GM23338 (cell line): ENCODE results near the gene GLIS2. TPM values are rescaled to one million over a fixed set of nuclear protein-coding genes. Genes with fewer than 3 reads are reported as not detected.
A peak's percentile ranks its signal among the peaks of the same experiment; 100 is the strongest.

Source experiments
- ATAC-seq: fragments of 200-7000 bp; cut with Tn5 transposase; 3 replicates; pipeline ENCODE4 v1.9.1; 2020
- DNase-seq: peaks from one replicate; pipeline ENCODE4 v3.0.0-alpha.2; 2015; ENCODE audit warnings: low spot score
- H2AFZ ChIP-seq: fragments of 200-600 bp; sonication (generic); 2 replicates; pipeline ENCODE4 v1.8.0; 2016; ENCODE audit warnings: antibody characterized with exemption, mild to moderate bottlenecking, moderate library complexity
- H3F3A ChIP-seq: fragments of 200-600 bp; sonication (generic); replicated peaks from 2 replicates; pipeline ENCODE4 v1.8.0; 2017; ENCODE audit warnings: antibody characterized with exemption, mixed run types, low read depth
- H3K27ac ChIP-seq: fragments of 200-600 bp; sonication (generic); 2 replicates; pipeline ENCODE4 v1.6.1; 2016; ENCODE audit warnings: low read depth
- H3K27me3 ChIP-seq: fragments of 200-600 bp; sonication (generic); 2 replicates; pipeline ENCODE4 v1.8.0; 2016; ENCODE audit warnings: mild to moderate bottlenecking, mixed run types, moderate library complexity; ENCODE audit not compliant: insufficient read depth
- H3K36me3 ChIP-seq: fragments of 200-600 bp; sonication (generic); 2 replicates; pipeline ENCODE4 v1.8.0; 2016; ENCODE audit warnings: mild to moderate bottlenecking; ENCODE audit not compliant: insufficient read depth
- H3K4me1 ChIP-seq: fragments of 200-600 bp; sonication (generic); 2 replicates; pipeline ENCODE4 v1.8.0; 2016; ENCODE audit warnings: mild to moderate bottlenecking, moderate library complexity; ENCODE audit not compliant: insufficient read depth
- H3K4me2 ChIP-seq: fragments of 200-600 bp; sonication (generic); 2 replicates; pipeline ENCODE4 v1.7.1; 2017; ENCODE audit warnings: mixed run types
- H3K4me3 ChIP-seq: fragments of 200-600 bp; sonication (generic); 2 replicates; pipeline ENCODE4 v1.6.1; 2016; ENCODE audit warnings: mixed run types
- H3K79me2 ChIP-seq: fragments of 200-600 bp; sonication (generic); replicated peaks from 2 replicates; pipeline ENCODE4 v1.8.0; 2017; ENCODE audit warnings: mild to moderate bottlenecking; ENCODE audit not compliant: insufficient read depth
- H3K9me2 ChIP-seq: fragments of 200-600 bp; sonication (generic); 2 replicates; pipeline ENCODE4 v1.8.0; 2017; ENCODE audit not compliant: insufficient read depth
- H4K20me1 ChIP-seq: fragments of 200-600 bp; sonication (generic); replicated peaks from 2 replicates; pipeline ENCODE4 v1.8.0; 2017; ENCODE audit warnings: mild to moderate bottlenecking; ENCODE audit not compliant: insufficient read depth
- H3K27ac Mint-ChIP-seq: 2 replicates; pipeline ENCODE4 v1.8.0; 2020; ENCODE audit warnings: inconsistent platforms, mild to moderate bottlenecking, moderate library complexity, mixed read lengths
- H3K27me3 Mint-ChIP-seq: 3 replicates; pipeline ENCODE4 v1.8.0; 2022; ENCODE audit warnings: low read depth, mild to moderate bottlenecking, moderate library complexity, mixed read lengths, inconsistent platforms; ENCODE audit not compliant: insufficient read depth, poor library complexity
- H3K36me3 Mint-ChIP-seq: 3 replicates; pipeline ENCODE4 v1.8.0; 2021; ENCODE audit warnings: low read depth, mild to moderate bottlenecking, inconsistent platforms, moderate library complexity, mixed read lengths
- H3K4me1 Mint-ChIP-seq: 3 replicates; pipeline ENCODE4 v1.8.0; 2020; ENCODE audit warnings: mild to moderate bottlenecking, inconsistent platforms, mixed read lengths
- H3K4me3 Mint-ChIP-seq: 3 replicates; pipeline ENCODE4 v1.8.0; 2021; ENCODE audit warnings: moderate library complexity, mild to moderate bottlenecking, inconsistent platforms, mixed read lengths
- H3K9me3 Mint-ChIP-seq: 3 replicates; pipeline ENCODE4 v1.8.0; 2020; ENCODE audit warnings: moderate library complexity, mild to moderate bottlenecking, inconsistent platforms, mixed read lengths
- CREB1 ChIP-seq: fragments of 250-450 bp; sonication (Bioruptor Pico); IDR thresholded peaks from 2 replicates; pipeline ENCODE4 v1.5.0; 2020; ENCODE audit warnings: low read depth, mild to moderate bottlenecking, moderate library complexity
- EZH2phosphoT487 ChIP-seq: fragments of 200-600 bp; sonication (generic); IDR thresholded peaks from one replicate; pipeline ENCODE4 v1.8.1; 2018; ENCODE audit warnings: antibody characterized with exemption; ENCODE audit not compliant: unreplicated experiment
- JUNB ChIP-seq: IDR thresholded peaks from one replicate; pipeline ENCODE4 v1.6.1; 2016; ENCODE audit warnings: antibody characterized with exemption; ENCODE audit not compliant: unreplicated experiment
- POLR2AphosphoS5 ChIP-seq: IDR thresholded peaks from 2 replicates; pipeline ENCODE4 v1.6.1; 2016; ENCODE audit warnings: antibody characterized with exemption, low read depth
- ZNF114 ChIP-seq: fragments of 250-450 bp; sonication (Bioruptor Pico); IDR thresholded peaks from 2 replicates; pipeline ENCODE4 v1.5.0; 2020; ENCODE audit warnings: mild to moderate bottlenecking, moderate library complexity
- ZNF331 ChIP-seq: fragments of 250-450 bp; sonication (Bioruptor Pico); IDR thresholded peaks from 2 replicates; pipeline ENCODE4 v1.5.0; 2020; ENCODE audit warnings: low read depth, mild to moderate bottlenecking, moderate library complexity
- polyA plus RNA-seq: library from polyadenylated mRNA; unstranded; fragments of >200 nt; fragmentation: Nextera tagmentation; extraction: Ambion mirVana; gene quantifications from 2 replicates; pipeline ENCODE4 v1.2.1, GENCODE V29; 2016
- total RNA-seq: library from RNA; depleted of rRNA; stranded (reverse); fragments of >200 nt; shearing (Covaris generic); gene quantifications from 2 replicates; pipeline ENCODE4 v1.2.3, GENCODE V29; 2014
- TF ChIP-seq, protein P1 (sequence below): IDR thresholded peaks from one replicate; pipeline ENCODE4 v1.6.1; 2018; ENCODE audit warnings: antibody characterized with exemption; ENCODE audit not compliant: unreplicated experiment
- TF ChIP-seq, protein P2 (sequence below): fragments of 250-450 bp; sonication (Bioruptor Pico); IDR thresholded peaks from 2 replicates; pipeline ENCODE4 v1.5.0; 2020; ENCODE audit warnings: mild to moderate bottlenecking, moderate library complexity
- TF ChIP-seq, protein P3 (sequence below): IDR thresholded peaks from 2 replicates; pipeline ENCODE4 v1.6.1; 2016; ENCODE audit warnings: antibody characterized with exemption

Gene GLIS2
- total and polyA plus RNA-seq, 2 experiments from 2014 or later = 8.2 to 10.2 TPM

DNA sequence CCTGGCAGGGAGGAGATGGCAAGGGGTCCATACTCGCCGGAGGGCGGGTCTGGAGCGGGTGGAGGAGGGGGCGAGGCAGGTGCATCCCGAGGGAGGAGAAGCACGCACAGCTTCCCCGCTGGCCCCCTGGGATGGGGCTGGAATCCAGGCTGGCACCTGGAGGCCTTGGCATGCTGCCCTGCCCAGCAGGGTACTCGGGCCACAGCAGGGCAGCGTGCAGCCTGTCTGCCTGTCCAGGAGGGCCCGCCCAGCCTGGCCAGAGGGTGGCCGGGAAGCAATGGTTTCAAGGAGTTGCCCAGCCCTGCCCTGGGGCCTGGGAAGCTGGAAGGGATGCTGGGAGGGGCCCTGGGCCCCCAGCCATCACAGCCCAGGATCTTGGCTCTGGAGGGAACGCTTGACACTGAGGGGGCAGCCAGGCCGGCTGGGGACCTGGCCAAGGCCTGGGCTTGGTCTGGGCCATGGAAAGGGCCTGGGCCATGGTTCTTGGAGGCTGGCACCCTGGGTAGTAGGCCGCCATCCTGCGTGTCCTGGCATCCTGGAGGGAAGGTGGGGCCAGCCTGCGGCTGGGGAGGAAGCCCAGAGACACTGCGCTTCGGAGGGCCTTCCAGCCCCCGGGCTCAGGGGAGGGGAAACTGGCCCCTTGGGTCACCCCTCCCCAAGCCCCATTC lies 1.1 kb downstream of the GLIS2 start (continued):
- TF ChIP-seq EZH2phosphoT487 (no peak), ZNF331 (no peak), JUNB (no peak), ZNF114 (no peak)

DNA sequence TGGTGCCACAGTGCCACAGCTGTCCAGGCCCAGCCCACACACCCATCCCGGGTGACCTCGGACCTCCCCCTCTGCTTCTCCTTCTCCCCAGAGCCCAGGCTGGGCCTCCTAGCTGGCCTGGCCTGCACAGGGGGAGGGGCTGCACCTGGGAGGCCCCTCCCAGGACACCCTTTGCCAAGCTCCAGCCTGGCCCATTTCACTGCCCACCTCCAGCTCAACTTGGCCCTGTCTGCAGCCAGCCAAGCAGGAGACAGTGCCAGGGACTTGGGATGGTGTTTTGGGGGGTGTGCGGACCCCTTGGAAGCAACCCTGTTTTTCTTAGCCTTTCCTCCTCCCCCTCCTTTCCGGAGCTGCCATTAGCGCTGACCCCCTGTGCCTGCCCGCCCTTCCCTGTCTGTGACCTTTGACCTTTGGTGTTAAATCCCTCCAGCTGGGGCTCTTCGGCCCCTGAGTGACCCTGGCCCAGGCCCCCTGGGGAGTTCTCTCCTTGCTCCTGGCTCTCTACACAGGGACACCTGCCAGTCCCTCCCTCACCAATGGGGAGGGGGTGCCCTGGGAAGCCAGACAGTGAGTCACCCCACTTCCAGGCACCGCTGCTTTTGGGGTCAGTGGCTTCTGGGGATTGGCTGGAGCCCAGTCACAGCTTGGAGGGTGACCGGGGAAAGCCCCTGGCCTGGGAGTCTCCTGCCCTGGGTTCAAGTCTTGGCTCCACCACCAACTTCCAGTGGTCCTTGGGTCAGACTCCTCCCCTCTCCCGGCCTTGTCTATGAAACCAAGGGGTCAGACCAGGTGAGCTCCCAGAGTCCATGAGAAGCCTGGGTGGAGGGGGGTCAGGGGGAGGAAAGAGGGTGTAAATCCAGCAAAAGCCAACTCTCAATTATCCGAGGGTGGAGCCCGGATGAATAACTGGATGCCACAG lies 1.9 kb downstream of the GLIS2 start:
- peaks cover 14% of the 10 kb centered on the region for H3F3A ChIP-seq
- no peaks in the 10 kb centered on the region for H3K9me2 ChIP-seq
- H3K36me3 ChIP-seq = no peaks in the 10 kb centered on the region
- ATAC-seq (no peak), DNase-seq (peak; percentile 17)
- peaks cover 19% of the 10 kb centered on the region for H3K27me3 ChIP-seq
- peaks cover 51% of the 10 kb centered on the region for H3K79me2 ChIP-seq
- Mint-ChIP-seq H3K4me3 (peak overlapping the region; percentile 51), H3K27ac (no peak overlapping the region), H3K4me1 (peaks cover 16% of the 10 kb centered on the region), H3K36me3 (no peaks in the 10 kb centered on the region; the same call in 2 of the 3 replicates), H3K9me3 (peaks cover 3% of the 10 kb centered on the region; the same call in 1 of the 3 replicates), H3K27me3 (peaks cover 18% of the 10 kb centered on the region)
- H3K4me1 ChIP-seq = peaks cover 32% of the 10 kb centered on the region
- H4K20me1 ChIP-seq = peaks cover 16% of the 10 kb centered on the region; the same call in 1 of the 2 replicates
- peak overlapping the region; percentile 96; the same call in 1 of the 2 replicates for H3K4me2 ChIP-seq
- H2AFZ ChIP-seq = no peak overlapping the region
- 0 out of 2 replicates have a peak overlapping the region, but pooled peaks have one; percentile 26 for H3K27ac ChIP-seq
- H3K4me3 ChIP-seq = peak overlapping the region; percentile 84; the same call in 1 of the 2 replicates
- TF ChIP-seq, protein P1, sequence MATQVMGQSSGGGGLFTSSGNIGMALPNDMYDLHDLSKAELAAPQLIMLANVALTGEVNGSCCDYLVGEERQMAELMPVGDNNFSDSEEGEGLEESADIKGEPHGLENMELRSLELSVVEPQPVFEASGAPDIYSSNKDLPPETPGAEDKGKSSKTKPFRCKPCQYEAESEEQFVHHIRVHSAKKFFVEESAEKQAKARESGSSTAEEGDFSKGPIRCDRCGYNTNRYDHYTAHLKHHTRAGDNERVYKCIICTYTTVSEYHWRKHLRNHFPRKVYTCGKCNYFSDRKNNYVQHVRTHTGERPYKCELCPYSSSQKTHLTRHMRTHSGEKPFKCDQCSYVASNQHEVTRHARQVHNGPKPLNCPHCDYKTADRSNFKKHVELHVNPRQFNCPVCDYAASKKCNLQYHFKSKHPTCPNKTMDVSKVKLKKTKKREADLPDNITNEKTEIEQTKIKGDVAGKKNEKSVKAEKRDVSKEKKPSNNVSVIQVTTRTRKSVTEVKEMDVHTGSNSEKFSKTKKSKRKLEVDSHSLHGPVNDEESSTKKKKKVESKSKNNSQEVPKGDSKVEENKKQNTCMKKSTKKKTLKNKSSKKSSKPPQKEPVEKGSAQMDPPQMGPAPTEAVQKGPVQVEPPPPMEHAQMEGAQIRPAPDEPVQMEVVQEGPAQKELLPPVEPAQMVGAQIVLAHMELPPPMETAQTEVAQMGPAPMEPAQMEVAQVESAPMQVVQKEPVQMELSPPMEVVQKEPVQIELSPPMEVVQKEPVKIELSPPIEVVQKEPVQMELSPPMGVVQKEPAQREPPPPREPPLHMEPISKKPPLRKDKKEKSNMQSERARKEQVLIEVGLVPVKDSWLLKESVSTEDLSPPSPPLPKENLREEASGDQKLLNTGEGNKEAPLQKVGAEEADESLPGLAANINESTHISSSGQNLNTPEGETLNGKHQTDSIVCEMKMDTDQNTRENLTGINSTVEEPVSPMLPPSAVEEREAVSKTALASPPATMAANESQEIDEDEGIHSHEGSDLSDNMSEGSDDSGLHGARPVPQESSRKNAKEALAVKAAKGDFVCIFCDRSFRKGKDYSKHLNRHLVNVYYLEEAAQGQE = no peak
- TF ChIP-seq, protein P2, sequence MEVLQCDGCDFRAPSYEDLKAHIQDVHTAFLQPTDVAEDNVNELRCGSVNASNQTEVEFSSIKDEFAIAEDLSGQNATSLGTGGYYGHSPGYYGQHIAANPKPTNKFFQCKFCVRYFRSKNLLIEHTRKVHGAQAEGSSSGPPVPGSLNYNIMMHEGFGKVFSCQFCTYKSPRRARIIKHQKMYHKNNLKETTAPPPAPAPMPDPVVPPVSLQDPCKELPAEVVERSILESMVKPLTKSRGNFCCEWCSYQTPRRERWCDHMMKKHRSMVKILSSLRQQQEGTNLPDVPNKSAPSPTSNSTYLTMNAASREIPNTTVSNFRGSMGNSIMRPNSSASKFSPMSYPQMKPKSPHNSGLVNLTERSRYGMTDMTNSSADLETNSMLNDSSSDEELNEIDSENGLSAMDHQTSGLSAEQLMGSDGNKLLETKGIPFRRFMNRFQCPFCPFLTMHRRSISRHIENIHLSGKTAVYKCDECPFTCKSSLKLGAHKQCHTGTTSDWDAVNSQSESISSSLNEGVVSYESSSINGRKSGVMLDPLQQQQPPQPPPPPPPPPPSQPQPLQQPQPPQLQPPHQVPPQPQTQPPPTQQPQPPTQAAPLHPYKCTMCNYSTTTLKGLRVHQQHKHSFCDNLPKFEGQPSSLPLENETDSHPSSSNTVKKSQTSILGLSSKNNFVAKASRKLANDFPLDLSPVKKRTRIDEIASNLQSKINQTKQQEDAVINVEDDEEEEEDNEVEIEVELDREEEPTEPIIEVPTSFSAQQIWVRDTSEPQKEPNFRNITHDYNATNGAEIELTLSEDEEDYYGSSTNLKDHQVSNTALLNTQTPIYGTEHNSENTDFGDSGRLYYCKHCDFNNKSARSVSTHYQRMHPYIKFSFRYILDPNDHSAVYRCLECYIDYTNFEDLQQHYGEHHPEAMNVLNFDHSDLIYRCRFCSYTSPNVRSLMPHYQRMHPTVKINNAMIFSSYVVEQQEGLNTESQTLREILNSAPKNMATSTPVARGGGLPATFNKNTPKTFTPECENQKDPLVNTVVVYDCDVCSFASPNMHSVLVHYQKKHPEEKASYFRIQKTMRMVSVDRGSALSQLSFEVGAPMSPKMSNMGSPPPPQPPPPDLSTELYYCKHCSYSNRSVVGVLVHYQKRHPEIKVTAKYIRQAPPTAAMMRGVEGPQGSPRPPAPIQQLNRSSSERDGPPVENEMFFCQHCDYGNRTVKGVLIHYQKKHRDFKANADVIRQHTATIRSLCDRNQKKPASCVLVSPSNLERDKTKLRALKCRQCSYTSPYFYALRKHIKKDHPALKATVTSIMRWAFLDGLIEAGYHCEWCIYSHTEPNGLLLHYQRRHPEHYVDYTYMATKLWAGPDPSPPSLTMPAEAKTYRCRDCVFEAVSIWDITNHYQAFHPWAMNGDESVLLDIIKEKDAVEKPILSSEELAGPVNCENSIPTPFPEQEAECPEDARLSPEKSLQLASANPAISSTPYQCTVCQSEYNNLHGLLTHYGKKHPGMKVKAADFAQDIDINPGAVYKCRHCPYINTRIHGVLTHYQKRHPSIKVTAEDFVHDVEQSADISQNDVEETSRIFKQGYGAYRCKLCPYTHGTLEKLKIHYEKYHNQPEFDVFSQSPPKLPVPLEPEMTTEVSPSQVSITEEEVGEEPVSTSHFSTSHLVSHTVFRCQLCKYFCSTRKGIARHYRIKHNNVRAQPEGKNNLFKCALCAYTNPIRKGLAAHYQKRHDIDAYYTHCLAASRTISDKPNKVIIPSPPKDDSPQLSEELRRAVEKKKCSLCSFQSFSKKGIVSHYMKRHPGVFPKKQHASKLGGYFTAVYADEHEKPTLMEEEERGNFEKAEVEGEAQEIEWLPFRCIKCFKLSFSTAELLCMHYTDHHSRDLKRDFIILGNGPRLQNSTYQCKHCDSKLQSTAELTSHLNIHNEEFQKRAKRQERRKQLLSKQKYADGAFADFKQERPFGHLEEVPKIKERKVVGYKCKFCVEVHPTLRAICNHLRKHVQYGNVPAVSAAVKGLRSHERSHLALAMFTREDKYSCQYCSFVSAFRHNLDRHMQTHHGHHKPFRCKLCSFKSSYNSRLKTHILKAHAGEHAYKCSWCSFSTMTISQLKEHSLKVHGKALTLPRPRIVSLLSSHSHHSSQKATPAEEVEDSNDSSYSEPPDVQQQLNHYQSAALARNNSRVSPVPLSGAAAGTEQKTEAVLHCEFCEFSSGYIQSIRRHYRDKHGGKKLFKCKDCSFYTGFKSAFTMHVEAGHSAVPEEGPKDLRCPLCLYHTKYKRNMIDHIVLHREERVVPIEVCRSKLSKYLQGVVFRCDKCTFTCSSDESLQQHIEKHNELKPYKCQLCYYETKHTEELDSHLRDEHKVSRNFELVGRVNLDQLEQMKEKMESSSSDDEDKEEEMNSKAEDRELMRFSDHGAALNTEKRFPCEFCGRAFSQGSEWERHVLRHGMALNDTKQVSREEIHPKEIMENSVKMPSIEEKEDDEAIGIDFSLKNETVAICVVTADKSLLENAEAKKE = no peak
- TF ChIP-seq EZH2phosphoT487 (no peak), JUNB (no peak), POLR2AphosphoS5 (no peak), CREB1 (CRISPR knock-in tag) (no peak), ZNF331 (no peak)
- TF ChIP-seq, protein P3, sequence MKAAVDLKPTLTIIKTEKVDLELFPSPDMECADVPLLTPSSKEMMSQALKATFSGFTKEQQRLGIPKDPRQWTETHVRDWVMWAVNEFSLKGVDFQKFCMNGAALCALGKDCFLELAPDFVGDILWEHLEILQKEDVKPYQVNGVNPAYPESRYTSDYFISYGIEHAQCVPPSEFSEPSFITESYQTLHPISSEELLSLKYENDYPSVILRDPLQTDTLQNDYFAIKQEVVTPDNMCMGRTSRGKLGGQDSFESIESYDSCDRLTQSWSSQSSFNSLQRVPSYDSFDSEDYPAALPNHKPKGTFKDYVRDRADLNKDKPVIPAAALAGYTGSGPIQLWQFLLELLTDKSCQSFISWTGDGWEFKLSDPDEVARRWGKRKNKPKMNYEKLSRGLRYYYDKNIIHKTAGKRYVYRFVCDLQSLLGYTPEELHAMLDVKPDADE = no peak
